Measurements from ENCODE around the gene NIPBL. TPM values are rescaled to one million over a fixed set of nuclear protein-coding genes. Genes with fewer than 3 reads are reported as not detected.

The NIPBL gene
- total and polyA plus RNA-seq, 2 of the 8 experiments (the other 6 are each of a cell fraction or from before 2014, with no cell fraction given): 21.1 to 53.5 TPM

- H4K20me1 ChIP-seq (replicated peaks in 1 of 2; ENCODE audit: control insufficient read depth in 1 of 2, insufficient read depth in 2 of 2, low read length in 2 of 2): no peaks in the 10 kb centered on the region
- no peak overlapping the region for H3K18ac ChIP-seq (ENCODE audit: extremely low read depth, low read length)
- CTCF ChIA-PET (ENCODE audit: partially characterized antibody): interaction anchor here (0.8 to 2.0 kb wide), 7 partner anchors 12 to 100 kb away, joined by 3 to 11 read pairs (median 4); no protein-coding TSS in a partner anchor
- H3K9ac ChIP-seq (replicated peaks in 1 of 4; ENCODE audit: extremely low read depth in 1 of 4, low read depth in 3 of 4, low read length in 3 of 4): no peak overlapping the region
- WGBS, 2 experiments (ENCODE audit: extremely low coverage in 1 of 2, insufficient coverage in 1 of 2, insufficient read length in 1 of 2, insufficient replicate concordance in 2 of 2, low coverage in 1 of 2, low lambda C conversion rate in 2 of 2, missing lambda C conversion rate in 1 of 2): 97% methylated on average over 5 of the region's 5 CpGs; no CpG with 5 or more reads in 1 of the 2 experiments
- H3K23ac ChIP-seq (ENCODE audit: insufficient read length): no peak overlapping the region
- no peak overlapping the region for H4K5ac ChIP-seq (ENCODE audit: insufficient read length, low read depth, low read length)
- no peak overlapping the region for H2AK5ac ChIP-seq (ENCODE audit: low read depth, low read length)
- FAIRE-seq: no peak
- H2BK12ac ChIP-seq (ENCODE audit: low read depth, low read length): no peak overlapping the region
- no peaks in the 10 kb centered on the region for H3K9me3 ChIP-seq (ENCODE audit: insufficient read depth in 2 of 2, low read depth in 1 of 2, low read length in 1 of 2)
- H3K4me3 ChIP-seq (ENCODE audit: extremely low read depth in 1 of 4, insufficient read depth in 2 of 4, low read depth in 3 of 4, low read length in 4 of 4): no peak overlapping the region
- H2BK120ac ChIP-seq (replicated peaks; ENCODE audit: low read depth, low read length): no peak overlapping the region
- H4K91ac ChIP-seq (replicated peaks; ENCODE audit: insufficient read length, low read length): no peak overlapping the region
- H4K8ac ChIP-seq (ENCODE audit: extremely low read depth, insufficient read depth, low read length): no peak overlapping the region
- H3K4me1 ChIP-seq (replicated peaks in 1 of 4; ENCODE audit: control insufficient read depth in 3 of 4, insufficient read depth in 4 of 4, low read length in 3 of 4): no peaks in the 10 kb centered on the region; a peak in 1 of 7 replicates
- H2BK5ac ChIP-seq (ENCODE audit: low read depth, low read length): no peak overlapping the region
- no peak overlapping the region for H3K4ac ChIP-seq (replicated peaks; ENCODE audit: insufficient read length, low read depth, low read length)
- 0 out of 2 replicates have a peak overlapping the region, but pooled peaks have one; percentile 69 for H2AFZ ChIP-seq (ENCODE audit: low read length)
- H3K23me2 ChIP-seq (ENCODE audit: low read depth, low read length): no peaks in the 10 kb centered on the region
- H3K79me1 ChIP-seq (ENCODE audit: low read depth, low read length): no peaks in the 10 kb centered on the region
- H3K4me2 ChIP-seq (ENCODE audit: insufficient read depth in 1 of 2, low read depth in 2 of 2, low read length in 2 of 2): no peak overlapping the region
- H3K36me3 ChIP-seq (ENCODE audit: control insufficient read depth in 2 of 4, insufficient read depth in 4 of 4, low read length in 3 of 4): no peaks in the 10 kb centered on the region
- DNase-seq (ENCODE audit: low read depth in 1 of 2, low spot score in 2 of 2): no peak
- H3K56ac ChIP-seq (replicated peaks; ENCODE audit: insufficient read length, low read depth, low read length): no peak overlapping the region
- H3K27ac ChIP-seq (ENCODE audit: low read depth, low read length): no peak overlapping the region
- POLR2A ChIA-PET (ENCODE audit: partially characterized antibody): no interaction called here
- H3K14ac ChIP-seq (ENCODE audit: insufficient read length): no peak overlapping the region
- H2BK15ac ChIP-seq (ENCODE audit: low read length): no peak overlapping the region
- H2BK20ac ChIP-seq (ENCODE audit: low read length): no peak overlapping the region
- H3K79me2 ChIP-seq (ENCODE audit: control insufficient read depth in 1 of 2, insufficient read depth in 2 of 2, low read length in 2 of 2): no peaks in the 10 kb centered on the region
- no peaks in the 10 kb centered on the region for H3K27me3 ChIP-seq (replicated peaks in 1 of 4; ENCODE audit: control insufficient read depth in 3 of 4, extremely low read depth in 1 of 4, insufficient read depth in 3 of 4, low read length in 3 of 4)
- TF ChIP-seq KDM5A (IDR thresholded peaks at IDR 0.05; ENCODE audit: low read length) (no peak), CTBP2 (IDR thresholded peaks at IDR 0.05; ENCODE audit: borderline replicate concordance, insufficient read depth, insufficient read length, low read length) (no peak), HDAC6 (IDR thresholded peaks at IDR 0.05; ENCODE audit: low read depth, low read length) (no peak), BACH1 (IDR thresholded peaks at IDR 0.05; ENCODE audit: low read length) (no peak), ASH2L (IDR thresholded peaks at IDR 0.05; ENCODE audit: low read length) (no peak), CHD1 (IDR thresholded peaks at IDR 0.05; ENCODE audit: low read depth, low read length) (no peak), PHF8 (conservative IDR thresholded peaks at IDR 0.05; ENCODE audit: low read depth, low read length) (no peak)
- TF ChIP-seq, protein P1, sequence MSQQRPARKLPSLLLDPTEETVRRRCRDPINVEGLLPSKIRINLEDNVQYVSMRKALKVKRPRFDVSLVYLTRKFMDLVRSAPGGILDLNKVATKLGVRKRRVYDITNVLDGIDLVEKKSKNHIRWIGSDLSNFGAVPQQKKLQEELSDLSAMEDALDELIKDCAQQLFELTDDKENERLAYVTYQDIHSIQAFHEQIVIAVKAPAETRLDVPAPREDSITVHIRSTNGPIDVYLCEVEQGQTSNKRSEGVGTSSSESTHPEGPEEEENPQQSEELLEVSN (IDR thresholded peaks at IDR 0.05): no peak
Measured at GRCh38 chr5:36839489-36840476, 36.8 kb upstream of the NIPBL start.

Measured in H1 (cell line).